Activated effector memory CD4-positive, alpha-beta T cell treated with anti-CD3 and anti-CD28 coated beads, Interleukin-2, amount 50 U/mL, for 16 hours (primary cell): ENCODE data around the gene DPP6.

Experiments
- DNase-seq: peaks from one replicate; pipeline ENCODE4 v3.0.0-alpha.2; 2020

The DPP6 gene

GRCh38 chr7:154423231-154423630 lies 371.0 kb downstream of the DPP6 start:
- DNase-seq: no peak

GRCh38 chr7:154424350-154424749 lies 372.2 kb downstream of the DPP6 start:
- no peak for DNase-seq

- no peak for DNase-seq
These were observed 373.1 kb downstream of the DPP6 start for GRCh38 chr7:154425271-154425670.

GRCh38 chr7:154426778-154427177 lies 374.6 kb downstream of the DPP6 start:
- no peak for DNase-seq

- DNase-seq: no peak
These were observed 375.3 kb downstream of the DPP6 start for GRCh38 chr7:154427533-154427932.

- DNase-seq: no peak
These were observed 377.6 kb downstream of the DPP6 start for GRCh38 chr7:154429666-154430404.

GRCh38 chr7:154430640-154431039 lies 378.4 kb downstream of the DPP6 start:
- DNase-seq: no peak

- no peak for DNase-seq
These were observed 378.8 kb downstream of the DPP6 start for GRCh38 chr7:154431045-154431444.

- no peak for DNase-seq
These were observed 381.7 kb downstream of the DPP6 start for GRCh38 chr7:154433632-154434598.

GRCh38 chr7:154436560-154436959 lies 384.4 kb downstream of the DPP6 start:
- DNase-seq: no peak

- DNase-seq: no peak
These were observed 385.0 kb downstream of the DPP6 start for GRCh38 chr7:154437234-154437633.

GRCh38 chr7:154438571-154439367 lies 386.6 kb downstream of the DPP6 start:
- no peak for DNase-seq

GRCh38 chr7:154440058-154440457 lies 387.9 kb downstream of the DPP6 start:
- DNase-seq: no peak

GRCh38 chr7:154440651-154441050 lies 388.5 kb downstream of the DPP6 start:
- no peak for DNase-seq

GRCh38 chr7:154441811-154442210 lies 389.6 kb downstream of the DPP6 start:
- no peak for DNase-seq

GRCh38 chr7:154442939-154443338 lies 390.7 kb downstream of the DPP6 start:
- no peak for DNase-seq

GRCh38 chr7:154450451-154450850 lies 398.3 kb downstream of the DPP6 start:
- DNase-seq: no peak

- DNase-seq: no peak
These were observed 399.6 kb downstream of the DPP6 start for GRCh38 chr7:154451480-154452457.

GRCh38 chr7:154463794-154464193 lies 411.6 kb downstream of the DPP6 start:
- no peak for DNase-seq

GRCh38 chr7:154469652-154470051 lies 417.5 kb downstream of the DPP6 start:
- DNase-seq: no peak

- DNase-seq: no peak
These were observed 420.1 kb downstream of the DPP6 start for GRCh38 chr7:154472343-154472742.

- DNase-seq: no peak
These were observed 421.2 kb downstream of the DPP6 start for GRCh38 chr7:154473360-154473759.
